Panc1 (cell line): ENCODE data around the gene CPNE6. TPM values are rescaled to one million over a fixed set of nuclear protein-coding genes. Genes with fewer than 3 reads are reported as not detected.

Experiments
- ATAC-seq: fragments of 200-7000 bp; cut with Tn5 transposase; 2 replicates; pipeline ENCODE4 v1.9.1; 2020; ENCODE audit warnings: mild to moderate bottlenecking, moderate library complexity
- BruUV-seq: library from RNA; stranded (reverse); fragments of 400-500 nt; replicated peaks from 2 replicates; lab custom pipeline; 2021; lab: Mats Ljungman, UMichigan
- CTCF ChIA-PET: fragments of 300-600 bp; sonication (Branson Sonifier 250); formaldehyde crosslinking; loops from one replicate; lab custom pipeline; 2022; ENCODE audit warnings: antibody characterized with exemption; lab: Charles Lee
- POLR2A ChIA-PET: fragments of 300-600 bp; sonication (Branson Sonifier 250); formaldehyde crosslinking; loops from one replicate; lab custom pipeline; 2022; ENCODE audit warnings: antibody characterized with exemption; lab: Charles Lee
- DNase-seq: peaks from one replicate; pipeline ENCODE4 v3.0.0-alpha.2; 2010; ENCODE audit warnings: low read depth, low spot score
- H3K27ac ChIP-seq: 2 replicates; pipeline ENCODE4 v1.5.1; 2011; ENCODE audit warnings: mild to moderate bottlenecking, low read length, inconsistent platforms
- H3K27me3 ChIP-seq: fragments of 200-500 bp; sonication (Bioruptor generic); 2 replicates; pipeline ENCODE4 v1.6.0; 2014; ENCODE audit warnings: low read length, inconsistent platforms; ENCODE audit not compliant: control insufficient read depth, insufficient read depth
- H3K36me3 ChIP-seq: fragments of 200-500 bp; sonication (Bioruptor generic); 2 replicates; pipeline ENCODE4 v1.5.1; 2014; ENCODE audit warnings: inconsistent platforms, mild to moderate bottlenecking, low read length, moderate library complexity; ENCODE audit not compliant: control insufficient read depth, insufficient read depth
- H3K4me1 ChIP-seq: 2 replicates; pipeline ENCODE4 v1.5.1; 2011; ENCODE audit warnings: inconsistent platforms, mild to moderate bottlenecking, low read length, moderate library complexity; ENCODE audit not compliant: control insufficient read depth, insufficient read depth
- H3K4me3 ChIP-seq, 2 experiments: 2 replicates each; pipeline ENCODE4 v1.5.1; 2011 to 2012; ENCODE audit warnings: low read depth in 2 of 2, low read length in 2 of 2, mild to moderate bottlenecking in 2 of 2, inconsistent platforms in 1 of 2, moderate library complexity in 1 of 2
- H3K9me3 ChIP-seq: fragments of 200-500 bp; sonication (Bioruptor generic); 2 replicates; pipeline ENCODE4 v1.5.1; 2014; ENCODE audit warnings: low read depth, mild to moderate bottlenecking, inconsistent platforms, low read length, moderate library complexity; ENCODE audit not compliant: control insufficient read depth, insufficient read depth
- POLR2AphosphoS5 ChIP-seq: IDR thresholded peaks from 2 replicates; pipeline ENCODE4 v1.6.1; 2012; ENCODE audit warnings: mild to moderate bottlenecking, low read depth, low read length, moderate library complexity
- SIN3A ChIP-seq: IDR thresholded peaks from 2 replicates; pipeline ENCODE4 v1.6.1; 2012; ENCODE audit warnings: low read depth, mild to moderate bottlenecking, low read length, moderate library complexity, borderline replicate concordance; ENCODE audit not compliant: insufficient read depth
- TCF7L2 ChIP-seq: IDR thresholded peaks from 2 replicates; pipeline ENCODE4 v1.6.1; 2011; ENCODE audit warnings: mild to moderate bottlenecking, low read depth, low read length, inconsistent platforms
- in situ Hi-C: cut with HindIII; loops from 2 replicates; pipeline ENCODE4 v1.10.0; 2016; ENCODE audit warnings: low sequenced_read_pairs, low pct_unique_long_range_greater_than_20kb
- intact Hi-C: fragments of 100-400 bp; cut with micrococcal nuclease; formaldehyde crosslinking; loops from one replicate; pipeline ENCODE4 v1.10.0; 2022; ENCODE audit not compliant: unreplicated experiment
- total RNA-seq: library from RNA; stranded (reverse); gene quantifications from one replicate; pipeline ENCODE4 v1.2.1, GENCODE V29; 2021; ENCODE audit not compliant: unreplicated experiment
- TF ChIP-seq, protein P1 (sequence below): fragments of 450-650 bp; IDR thresholded peaks from 2 replicates; pipeline ENCODE4 v1.5.1; 2017; ENCODE audit warnings: mild to moderate bottlenecking
- TF ChIP-seq, protein P2 (sequence below), 2 experiments: IDR thresholded peaks; 2 replicates each; pipeline ENCODE4 v1.6.1; 2011 to 2012; ENCODE audit warnings: low read depth in 2 of 2, control low read depth in 1 of 2, low read length in 1 of 2, mild to moderate bottlenecking in 1 of 2, moderate library complexity in 1 of 2; ENCODE audit not compliant: insufficient read depth in 1 of 2

The CPNE6 gene
- total RNA-seq, 1 experiment from 2014 or later = not detected

DNA sequence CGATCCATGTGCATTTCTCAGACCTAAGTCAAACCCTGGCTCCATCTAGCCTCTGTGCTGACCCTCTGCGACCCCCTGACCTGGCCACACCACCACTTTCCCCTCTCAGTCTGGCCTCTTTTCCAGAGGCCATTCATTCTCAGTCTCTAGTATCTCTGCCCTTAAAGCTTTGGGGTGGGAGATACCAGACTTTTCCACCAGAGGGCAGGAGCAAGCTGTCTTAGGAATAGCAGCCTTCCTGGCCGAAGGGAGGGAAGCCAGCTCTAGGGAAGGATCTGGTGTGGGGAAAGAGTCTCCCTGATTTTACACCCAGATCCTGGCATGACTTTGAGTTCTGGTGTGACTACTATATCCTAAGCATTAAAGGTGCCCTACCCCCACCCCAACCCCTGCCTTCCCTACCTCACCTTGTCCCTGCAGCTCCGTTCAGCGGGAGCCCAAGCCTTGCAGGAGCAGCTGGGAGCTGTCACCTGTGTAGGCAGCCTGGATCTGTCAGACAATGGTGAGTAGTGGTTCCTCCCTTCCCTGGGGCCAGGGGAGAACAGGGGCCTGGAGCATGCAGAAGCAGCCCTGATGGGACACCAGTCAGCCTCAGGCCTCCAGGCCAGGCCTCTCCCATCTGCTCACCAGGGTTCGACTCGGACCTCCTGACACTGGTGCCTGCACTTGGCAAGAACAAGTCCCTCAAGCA, 13.0 kb upstream of the CPNE6 start:
- H3K27ac ChIP-seq = no peak overlapping the region
- ATAC-seq (peak; percentile 89), DNase-seq (peak; percentile 53)
- H3K4me3 ChIP-seq = no peak overlapping the region
- intact Hi-C loops (loop anchor here (1.0 to 2.0 kb wide), 2 partner anchors 32 to 50 kb away; no protein-coding TSS in a partner anchor), in situ Hi-C loops (no loop called here)
- no peaks in the 10 kb centered on the region for H3K36me3 ChIP-seq
- no peak for TF ChIP-seq TCF7L2
- TF ChIP-seq, protein P1, sequence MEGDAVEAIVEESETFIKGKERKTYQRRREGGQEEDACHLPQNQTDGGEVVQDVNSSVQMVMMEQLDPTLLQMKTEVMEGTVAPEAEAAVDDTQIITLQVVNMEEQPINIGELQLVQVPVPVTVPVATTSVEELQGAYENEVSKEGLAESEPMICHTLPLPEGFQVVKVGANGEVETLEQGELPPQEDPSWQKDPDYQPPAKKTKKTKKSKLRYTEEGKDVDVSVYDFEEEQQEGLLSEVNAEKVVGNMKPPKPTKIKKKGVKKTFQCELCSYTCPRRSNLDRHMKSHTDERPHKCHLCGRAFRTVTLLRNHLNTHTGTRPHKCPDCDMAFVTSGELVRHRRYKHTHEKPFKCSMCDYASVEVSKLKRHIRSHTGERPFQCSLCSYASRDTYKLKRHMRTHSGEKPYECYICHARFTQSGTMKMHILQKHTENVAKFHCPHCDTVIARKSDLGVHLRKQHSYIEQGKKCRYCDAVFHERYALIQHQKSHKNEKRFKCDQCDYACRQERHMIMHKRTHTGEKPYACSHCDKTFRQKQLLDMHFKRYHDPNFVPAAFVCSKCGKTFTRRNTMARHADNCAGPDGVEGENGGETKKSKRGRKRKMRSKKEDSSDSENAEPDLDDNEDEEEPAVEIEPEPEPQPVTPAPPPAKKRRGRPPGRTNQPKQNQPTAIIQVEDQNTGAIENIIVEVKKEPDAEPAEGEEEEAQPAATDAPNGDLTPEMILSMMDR = peak; percentile 83
- H3K4me1 ChIP-seq = no peaks in the 10 kb centered on the region
- ChIA-PET CTCF (interaction anchor here (0.5 to 2.8 kb wide), 12 partner anchors 18 to 239 kb away, joined by 3 to 50 read pairs (median 4); partner anchors contain the start of genes DCAF11, IRF9 and NRL), POLR2A (interaction anchor here (1.0 kb wide), 1 partner anchor 56 kb away, joined by 4 read pairs; the partner anchor contains the start of genes DCAF11 and NRL)
- no peaks in the 10 kb centered on the region; the same call in 1 of the 2 replicates for H3K27me3 ChIP-seq
- BruUV-seq = no TSS peak
- H3K9me3 ChIP-seq = no peaks in the 10 kb centered on the region

DNA sequence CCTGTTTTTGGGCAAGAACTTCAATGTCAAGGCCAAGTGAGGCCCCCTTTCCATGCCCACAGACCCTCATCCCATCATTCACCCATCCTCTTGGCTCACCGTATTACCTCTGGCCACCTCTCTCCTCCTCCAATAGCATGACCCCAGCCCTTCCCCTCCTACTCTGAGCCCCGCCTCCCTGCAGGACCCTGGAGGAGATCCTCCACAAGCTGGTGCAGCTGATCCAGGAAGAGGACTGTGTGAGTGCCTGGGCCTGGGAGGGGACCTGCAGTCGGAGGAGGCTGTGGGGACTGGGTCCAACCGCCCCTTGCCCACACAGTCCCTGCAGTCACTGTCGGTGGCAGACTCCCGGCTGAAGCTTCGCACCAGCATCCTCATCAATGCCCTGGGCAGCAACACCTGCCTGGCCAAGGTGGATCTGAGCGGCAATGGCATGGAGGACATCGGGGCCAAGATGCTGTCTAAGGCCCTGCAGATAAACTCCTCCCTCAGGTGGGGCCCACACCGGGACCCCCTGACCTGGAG, 12.3 kb upstream of the CPNE6 start:
- no peak overlapping the region for H3K27ac ChIP-seq
- intact Hi-C loops = loop anchor here (1.0 to 2.0 kb wide), 2 partner anchors 31 to 50 kb away; no protein-coding TSS in a partner anchor
- H3K4me3 ChIP-seq = no peak overlapping the region
- H3K9me3 ChIP-seq = no peaks in the 10 kb centered on the region
- H3K4me1 ChIP-seq = no peaks in the 10 kb centered on the region
- DNase-seq = no peak
- H3K27me3 ChIP-seq = no peaks in the 10 kb centered on the region; the same call in 1 of the 2 replicates
- ChIA-PET CTCF (interaction anchor here (0.6 to 2.8 kb wide), 8 partner anchors 21 to 156 kb away, joined by 3 to 50 read pairs (median 6); partner anchors contain the start of genes DCAF11, IRF9 and NRL), POLR2A (interaction anchor here (1.0 kb wide), 1 partner anchor 56 kb away, joined by 4 read pairs; the partner anchor contains the start of genes DCAF11 and NRL)
- no peak for ATAC-seq
- TF ChIP-seq TCF7L2 (no peak), POLR2AphosphoS5 (no peak), SIN3A (no peak)
- TF ChIP-seq, protein P1 = no peak
- TF ChIP-seq, protein P2, sequence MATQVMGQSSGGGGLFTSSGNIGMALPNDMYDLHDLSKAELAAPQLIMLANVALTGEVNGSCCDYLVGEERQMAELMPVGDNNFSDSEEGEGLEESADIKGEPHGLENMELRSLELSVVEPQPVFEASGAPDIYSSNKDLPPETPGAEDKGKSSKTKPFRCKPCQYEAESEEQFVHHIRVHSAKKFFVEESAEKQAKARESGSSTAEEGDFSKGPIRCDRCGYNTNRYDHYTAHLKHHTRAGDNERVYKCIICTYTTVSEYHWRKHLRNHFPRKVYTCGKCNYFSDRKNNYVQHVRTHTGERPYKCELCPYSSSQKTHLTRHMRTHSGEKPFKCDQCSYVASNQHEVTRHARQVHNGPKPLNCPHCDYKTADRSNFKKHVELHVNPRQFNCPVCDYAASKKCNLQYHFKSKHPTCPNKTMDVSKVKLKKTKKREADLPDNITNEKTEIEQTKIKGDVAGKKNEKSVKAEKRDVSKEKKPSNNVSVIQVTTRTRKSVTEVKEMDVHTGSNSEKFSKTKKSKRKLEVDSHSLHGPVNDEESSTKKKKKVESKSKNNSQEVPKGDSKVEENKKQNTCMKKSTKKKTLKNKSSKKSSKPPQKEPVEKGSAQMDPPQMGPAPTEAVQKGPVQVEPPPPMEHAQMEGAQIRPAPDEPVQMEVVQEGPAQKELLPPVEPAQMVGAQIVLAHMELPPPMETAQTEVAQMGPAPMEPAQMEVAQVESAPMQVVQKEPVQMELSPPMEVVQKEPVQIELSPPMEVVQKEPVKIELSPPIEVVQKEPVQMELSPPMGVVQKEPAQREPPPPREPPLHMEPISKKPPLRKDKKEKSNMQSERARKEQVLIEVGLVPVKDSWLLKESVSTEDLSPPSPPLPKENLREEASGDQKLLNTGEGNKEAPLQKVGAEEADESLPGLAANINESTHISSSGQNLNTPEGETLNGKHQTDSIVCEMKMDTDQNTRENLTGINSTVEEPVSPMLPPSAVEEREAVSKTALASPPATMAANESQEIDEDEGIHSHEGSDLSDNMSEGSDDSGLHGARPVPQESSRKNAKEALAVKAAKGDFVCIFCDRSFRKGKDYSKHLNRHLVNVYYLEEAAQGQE (IDR thresholded peaks at IDR 0.05; ENCODE audit: insufficient read depth in 1 of 2, low read depth in 2 of 2, low read length in 1 of 2) = no peak
- in situ Hi-C loops = no loop called here
- no TSS peak for BruUV-seq
- no peaks in the 10 kb centered on the region for H3K36me3 ChIP-seq
